Stimulated activated CD4-positive, alpha-beta T cell treated with anti-CD3 and anti-CD28 coated beads, Interleukin-1b, Interleukin-23, amount 100 ng/mL, for 4 hours (primary cell): Measurements from ENCODE around the gene CACHD1.

Source experiments
- DNase-seq, 2 donors: peaks; one replicate each; pipeline ENCODE4 v3.0.0-alpha.2; 2020; ENCODE audit warnings: low read depth in 2 of 2

The CACHD1 gene

GRCh38 chr1:64523413-64524337 is 53.7 kb downstream of the CACHD1 start:
- DNase-seq, result no peak

- DNase-seq, result no peak
Measured at GRCh38 chr1:64524614-64525013, 54.7 kb downstream of the CACHD1 start.

DNA sequence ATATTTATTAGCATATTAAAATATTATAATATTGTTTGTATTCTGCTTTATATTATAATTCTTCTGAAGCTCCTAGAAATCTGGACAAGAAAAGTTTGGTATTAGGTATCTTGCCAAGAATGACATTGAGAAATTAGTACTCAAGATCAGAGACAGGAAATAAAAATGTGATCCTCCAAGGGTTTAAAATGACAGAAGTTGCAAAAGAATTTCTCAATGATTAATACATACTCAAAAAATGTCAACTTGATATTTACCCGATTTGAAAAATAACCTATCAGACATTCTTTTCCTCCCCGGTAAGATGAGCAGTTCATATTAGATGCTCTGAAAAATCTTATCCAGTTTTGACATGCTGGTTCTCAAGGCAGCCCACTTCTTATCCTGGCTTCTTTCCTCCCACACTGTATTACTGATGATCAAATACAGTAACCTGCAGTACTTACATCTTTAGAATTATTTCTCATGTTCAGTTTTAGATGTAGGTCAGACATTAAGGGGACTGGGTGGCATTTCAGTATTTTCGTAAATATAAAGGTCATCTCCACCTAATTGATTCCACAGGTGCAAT is 55.3 kb downstream of the CACHD1 start:
- no peak for DNase-seq

DNA sequence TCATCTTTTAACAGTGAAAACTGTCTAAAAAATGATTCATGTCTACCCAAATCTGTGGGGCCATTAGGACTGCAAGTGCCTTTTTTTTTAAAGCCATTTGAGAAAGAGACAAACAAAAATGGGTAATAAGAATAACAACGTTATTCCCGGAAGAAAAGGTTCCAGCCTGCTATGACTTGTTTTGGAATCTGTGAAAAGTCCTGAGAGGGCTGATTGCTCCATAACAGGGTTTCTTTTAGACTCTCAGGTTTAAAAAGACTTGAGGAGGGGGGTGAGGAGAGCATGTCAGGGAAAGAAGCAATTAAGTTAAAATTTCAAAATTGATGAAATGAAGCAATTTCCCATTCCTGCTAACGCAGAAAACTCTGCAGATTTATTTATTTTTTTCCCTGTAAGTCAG is 56.4 kb downstream of the CACHD1 start:
- DNase-seq, result no peak

- no peak for DNase-seq
Measured at GRCh38 chr1:64527165-64527564, 57.2 kb downstream of the CACHD1 start.

DNA sequence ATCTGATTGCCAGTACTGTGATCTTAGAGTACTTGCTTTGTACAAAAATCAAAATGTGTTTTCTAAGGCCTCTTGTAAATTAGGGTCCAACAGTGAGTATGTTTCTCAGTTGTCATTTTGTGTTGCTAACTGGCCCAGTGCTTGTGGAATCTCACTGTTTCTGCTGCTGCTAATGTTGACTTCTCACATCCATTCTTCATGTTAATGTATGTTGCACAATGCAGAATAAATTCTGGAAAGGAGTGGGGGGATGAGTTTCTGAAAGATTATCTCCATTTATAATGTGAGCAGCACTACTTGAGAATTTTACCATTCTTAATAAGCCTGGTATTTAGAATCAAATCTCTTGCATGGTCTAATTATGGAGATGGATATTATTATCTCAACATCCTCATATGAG is 57.9 kb downstream of the CACHD1 start:
- DNase-seq, result no peak

DNA sequence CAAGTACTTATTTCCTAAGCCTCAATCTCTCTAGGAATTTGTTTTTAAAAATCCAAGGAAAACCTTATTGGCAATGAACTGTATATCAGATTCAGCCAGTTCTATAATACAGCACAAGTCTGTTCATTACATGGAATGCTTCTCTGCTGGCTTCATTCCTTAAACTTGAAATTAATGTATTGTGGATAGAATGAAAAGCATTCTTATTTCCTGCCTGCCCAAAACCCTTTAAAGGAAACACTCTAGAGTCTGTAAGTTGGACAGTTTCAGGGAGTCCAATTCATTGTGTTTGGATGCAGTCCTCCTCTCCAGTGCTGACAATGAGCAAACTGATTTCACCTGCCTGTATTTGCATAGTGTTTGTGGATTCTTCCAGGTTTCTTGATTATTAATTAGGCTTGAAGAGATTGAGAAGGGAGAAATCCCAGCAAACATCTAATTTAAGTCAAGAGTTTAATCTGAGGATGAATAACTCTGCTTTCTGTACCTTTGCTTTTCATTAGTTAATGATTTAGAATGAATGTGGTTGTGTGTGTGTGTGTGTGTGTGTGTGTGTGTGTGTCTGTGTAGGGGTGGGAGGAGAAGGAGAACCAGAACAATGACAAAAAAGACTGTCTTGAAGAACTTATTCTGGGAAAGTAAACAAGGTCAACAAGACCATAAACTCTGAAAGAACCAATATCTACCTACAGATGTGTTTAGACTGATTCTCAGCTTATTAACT is 61.2 kb downstream of the CACHD1 start:
- DNase-seq, result no peak

- no peak for DNase-seq
Measured at GRCh38 chr1:64532646-64533045, 62.7 kb downstream of the CACHD1 start.

GRCh38 chr1:64535938-64536835 is 66.3 kb downstream of the CACHD1 start:
- DNase-seq, result no peak

- DNase-seq, result no peak
Measured at GRCh38 chr1:64536836-64537490, 67.0 kb downstream of the CACHD1 start.

DNA sequence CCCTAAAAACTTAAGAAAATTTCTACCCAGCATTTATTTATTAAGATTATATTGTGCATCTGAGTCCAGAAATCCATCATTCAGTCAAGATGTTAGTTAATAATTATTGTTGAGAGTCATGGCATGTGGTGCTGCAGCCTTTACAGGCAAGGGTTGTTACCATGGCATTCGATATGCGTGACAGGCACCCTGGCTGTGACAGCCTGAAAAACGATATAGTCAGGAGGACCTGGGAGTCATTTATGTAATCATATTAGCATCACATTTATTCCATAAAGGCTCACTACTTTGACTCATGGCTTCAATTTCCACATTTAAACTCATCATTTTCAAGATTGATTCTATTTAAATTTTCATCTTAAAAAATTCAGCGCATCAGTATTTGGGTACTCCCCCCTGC is 68.0 kb downstream of the CACHD1 start:
- no peak for DNase-seq

DNA sequence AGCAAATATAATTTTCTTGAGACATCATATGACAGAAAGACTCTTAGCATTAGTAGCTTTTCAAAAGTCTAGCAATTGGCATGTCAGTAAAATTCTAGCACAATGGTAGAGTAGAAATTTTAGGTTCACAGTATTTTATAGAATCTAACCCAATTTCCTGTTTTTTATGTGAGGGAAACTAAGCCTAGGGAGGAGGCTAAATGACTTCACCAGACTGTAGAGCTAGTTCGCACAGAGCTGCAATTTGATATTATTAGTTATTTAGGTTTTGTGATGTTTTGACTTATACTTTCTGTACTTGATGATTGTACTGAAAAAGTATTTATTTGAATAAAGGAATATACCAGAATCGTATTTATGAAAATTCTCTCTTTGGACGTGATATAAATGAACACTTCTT is 68.5 kb downstream of the CACHD1 start:
- no peak for DNase-seq

DNA sequence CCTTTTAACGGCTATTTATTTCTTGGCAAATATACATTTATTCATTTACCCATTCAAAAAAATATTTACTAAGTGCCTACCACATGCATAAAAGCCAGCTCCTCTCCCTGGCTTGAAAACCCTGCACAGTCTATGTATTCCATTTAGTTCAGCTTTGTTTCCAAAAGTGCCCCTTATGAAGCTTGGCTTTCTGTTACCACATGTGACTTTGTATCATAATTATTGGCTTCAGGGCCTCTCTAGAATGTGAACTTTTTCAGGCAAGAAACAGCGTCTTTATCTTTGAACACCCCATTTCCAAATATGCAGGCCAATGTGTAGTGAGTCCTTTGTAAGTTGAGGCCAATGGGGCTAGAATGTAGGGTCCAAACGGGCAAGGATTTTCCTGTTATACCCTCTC is 69.4 kb downstream of the CACHD1 start:
- DNase-seq, result no peak

- DNase-seq, result no peak
Measured at GRCh38 chr1:64539781-64540218, 69.9 kb downstream of the CACHD1 start.

DNA sequence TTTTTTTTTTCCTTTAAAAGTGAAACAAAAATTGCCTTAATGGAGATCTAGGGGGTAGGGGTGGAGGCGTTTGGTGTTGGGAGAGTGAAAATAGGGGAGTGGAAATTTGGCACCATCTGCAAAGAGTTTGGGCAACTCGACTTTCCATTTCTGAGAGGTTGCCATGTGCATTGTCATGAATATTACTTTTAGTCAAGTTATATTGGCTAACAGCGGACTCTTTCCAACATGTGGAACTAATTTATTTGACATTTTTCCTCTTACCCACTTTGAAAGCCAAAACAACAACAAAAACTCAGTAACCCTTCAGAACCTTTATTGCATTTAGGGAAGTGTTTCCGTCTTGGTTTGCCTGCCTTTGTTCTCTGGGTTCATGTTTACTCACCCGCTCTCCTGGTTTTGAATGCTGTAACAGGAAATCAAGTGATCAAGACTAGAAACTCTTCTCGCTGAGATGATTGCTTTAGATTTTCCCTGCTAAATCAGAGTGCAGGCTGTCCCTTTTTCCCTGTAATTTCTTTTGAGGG is 70.4 kb downstream of the CACHD1 start:
- no peak for DNase-seq

GRCh38 chr1:64542118-64542517 is 72.2 kb downstream of the CACHD1 start:
- no peak for DNase-seq

DNA sequence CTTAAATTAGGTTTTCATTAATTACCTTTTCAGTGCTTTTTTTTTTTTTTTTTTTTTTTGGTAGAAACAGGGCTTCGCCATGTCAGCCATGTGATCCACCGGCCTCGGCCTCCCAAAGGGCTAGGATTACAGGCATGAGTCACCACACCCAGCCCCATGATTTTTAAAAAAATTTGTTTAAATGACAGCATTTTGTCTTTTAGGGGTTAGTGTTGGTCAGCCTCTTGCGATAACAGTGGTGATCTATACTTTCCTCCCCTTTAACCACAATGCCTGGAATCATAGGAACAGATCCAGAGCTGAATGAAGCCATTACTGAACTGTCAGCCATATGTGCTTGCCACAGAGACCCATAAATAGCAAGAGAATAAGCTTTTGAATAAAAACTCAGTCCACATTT is 73.9 kb downstream of the CACHD1 start:
- no peak for DNase-seq

- DNase-seq, result no peak
Measured at GRCh38 chr1:64545118-64545843, 75.4 kb downstream of the CACHD1 start.

GRCh38 chr1:64546013-64546412 is 76.1 kb downstream of the CACHD1 start:
- no peak for DNase-seq
